ENCODE measurements around the gene MATCAP1. TPM values are rescaled to one million over a fixed set of nuclear protein-coding genes. Genes with fewer than 3 reads are reported as not detected.

MATCAP1 gene
- total and polyA plus RNA-seq, 2 of the 8 experiments (the other 6 are each of a cell fraction or from before 2014, with no cell fraction given), result 22.9 to 27.5 TPM

- H3K4me1 ChIP-seq (replicated peaks in 1 of 4; ENCODE audit: control insufficient read depth in 3 of 4, insufficient read depth in 4 of 4, low read length in 3 of 4), result peaks cover 0 to 17% (median 10%) of the 10 kb centered on the region in 4 experiments; a peak in 5 of 7 replicates
- H3K4ac ChIP-seq (replicated peaks; ENCODE audit: insufficient read length, low read depth, low read length), result no peak overlapping the region
- H3K79me1 ChIP-seq (ENCODE audit: low read depth, low read length), result peaks cover 10% of the 10 kb centered on the region
- H2BK15ac ChIP-seq (ENCODE audit: low read length), result no peak overlapping the region
- peaks cover 18 to 44% (median 34%) of the 10 kb centered on the region in 4 experiments for H3K36me3 ChIP-seq (ENCODE audit: control insufficient read depth in 2 of 4, insufficient read depth in 4 of 4, low read length in 3 of 4)
- H3K79me2 ChIP-seq (ENCODE audit: control insufficient read depth in 1 of 2, insufficient read depth in 2 of 2, low read length in 2 of 2), result peaks cover 8 to 17% of the 10 kb centered on the region in 2 experiments
- no peak overlapping the region for H2AK5ac ChIP-seq (ENCODE audit: low read depth, low read length)
- no peak overlapping the region for H3K18ac ChIP-seq (ENCODE audit: extremely low read depth, low read length)
- no peak overlapping the region for H2BK120ac ChIP-seq (replicated peaks; ENCODE audit: low read depth, low read length)
- peaks cover 13% of the 10 kb centered on the region for H3K23me2 ChIP-seq (ENCODE audit: low read depth, low read length)
- H4K91ac ChIP-seq (replicated peaks; ENCODE audit: insufficient read length, low read length), result no peak overlapping the region
- peaks cover 5 to 29% of the 10 kb centered on the region in 2 experiments for H4K20me1 ChIP-seq (replicated peaks in 1 of 2; ENCODE audit: control insufficient read depth in 1 of 2, insufficient read depth in 2 of 2, low read length in 2 of 2)
- 90% methylated on average over 1 of the region's 1 CpG; no CpG with 5 or more reads in 1 of the 2 experiments for WGBS, 2 experiments (ENCODE audit: extremely low coverage in 1 of 2, insufficient coverage in 1 of 2, insufficient read length in 1 of 2, insufficient replicate concordance in 2 of 2, low coverage in 1 of 2, low lambda C conversion rate in 2 of 2, missing lambda C conversion rate in 1 of 2)
- no peak overlapping the region for H2BK5ac ChIP-seq (ENCODE audit: low read depth, low read length)
- no peak overlapping the region for H3K27ac ChIP-seq (ENCODE audit: low read depth, low read length)
- ChIA-PET CTCF (ENCODE audit: partially characterized antibody) (interaction anchor here (0.6 to 8.7 kb wide), 12 partner anchors 10 to 88 kb away, joined by 3 to 111 read pairs (median 7); partner anchors contain the start of genes EXOC3L1, MATCAP1, NOL3 and TMEM208), POLR2A (ENCODE audit: partially characterized antibody) (interaction anchor here (2.2 kb wide), 2 partner anchors 26 to 38 kb away, joined by 5 to 7 read pairs; partner anchors contain the start of gene NOL3)
- no peak overlapping the region for H3K23ac ChIP-seq (ENCODE audit: insufficient read length)
- H3K27me3 ChIP-seq (replicated peaks in 1 of 4; ENCODE audit: control insufficient read depth in 3 of 4, extremely low read depth in 1 of 4, insufficient read depth in 3 of 4, low read length in 3 of 4), result no peaks in the 10 kb centered on the region
- no peak overlapping the region for H3K14ac ChIP-seq (ENCODE audit: insufficient read length)
- H2AFZ ChIP-seq (ENCODE audit: low read length), result no peak overlapping the region
- no peak overlapping the region for H2BK20ac ChIP-seq (ENCODE audit: low read length)
- H3K9me3 ChIP-seq (ENCODE audit: insufficient read depth in 2 of 2, low read depth in 1 of 2, low read length in 1 of 2), result no peaks in the 10 kb centered on the region
- no peak overlapping the region for H2BK12ac ChIP-seq (ENCODE audit: low read depth, low read length)
- H3K9ac ChIP-seq (replicated peaks in 1 of 4; ENCODE audit: extremely low read depth in 1 of 4, low read depth in 3 of 4, low read length in 3 of 4), result no peak overlapping the region
- no peak overlapping the region for H4K5ac ChIP-seq (ENCODE audit: insufficient read length, low read depth, low read length)
- H3K4me3 ChIP-seq (ENCODE audit: extremely low read depth in 1 of 4, insufficient read depth in 2 of 4, low read depth in 3 of 4, low read length in 4 of 4), result no peak overlapping the region
- no peak for FAIRE-seq
- H3K4me2 ChIP-seq (ENCODE audit: insufficient read depth in 1 of 2, low read depth in 2 of 2, low read length in 2 of 2), result no peak overlapping the region
- no peak overlapping the region for H4K8ac ChIP-seq (ENCODE audit: extremely low read depth, insufficient read depth, low read length)
- no peak for DNase-seq (ENCODE audit: low read depth in 1 of 2, low spot score in 2 of 2)
- H3K56ac ChIP-seq (replicated peaks; ENCODE audit: insufficient read length, low read depth, low read length), result no peak overlapping the region
- TF ChIP-seq SUZ12 (IDR thresholded peaks at IDR 0.05; ENCODE audit: low read length), result no peak
- TF ChIP-seq GTF2F1 (IDR thresholded peaks at IDR 0.05; ENCODE audit: borderline replicate concordance, low read depth, low read length), result no peak
- TF ChIP-seq CHD2 (IDR thresholded peaks at IDR 0.05; ENCODE audit: low read length), result no peak
Measured at GRCh38 chr16:67196881-67197280, 13.1 kb upstream of the MATCAP1 start.
